GM23338 (cell line): ENCODE measurements around the gene FKBP1A. TPM values are rescaled to one million over a fixed set of nuclear protein-coding genes. Genes with fewer than 3 reads are reported as not detected.

Experiments used
- ATAC-seq: fragments of 200-7000 bp; cut with Tn5 transposase; 3 replicates; pipeline ENCODE4 v1.9.1; 2020
- DNase-seq: peaks from one replicate; pipeline ENCODE4 v3.0.0-alpha.2; 2015; ENCODE audit warnings: low spot score
- H2AFZ ChIP-seq: fragments of 200-600 bp; sonication (generic); 2 replicates; pipeline ENCODE4 v1.8.0; 2016; ENCODE audit warnings: antibody characterized with exemption, mild to moderate bottlenecking, moderate library complexity
- H3F3A ChIP-seq: fragments of 200-600 bp; sonication (generic); replicated peaks from 2 replicates; pipeline ENCODE4 v1.8.0; 2017; ENCODE audit warnings: antibody characterized with exemption, mixed run types, low read depth
- H3K27ac ChIP-seq: fragments of 200-600 bp; sonication (generic); 2 replicates; pipeline ENCODE4 v1.6.1; 2016; ENCODE audit warnings: low read depth
- H3K27me3 ChIP-seq: fragments of 200-600 bp; sonication (generic); 2 replicates; pipeline ENCODE4 v1.8.0; 2016; ENCODE audit warnings: mild to moderate bottlenecking, mixed run types, moderate library complexity; ENCODE audit not compliant: insufficient read depth
- H3K36me3 ChIP-seq: fragments of 200-600 bp; sonication (generic); 2 replicates; pipeline ENCODE4 v1.8.0; 2016; ENCODE audit warnings: mild to moderate bottlenecking; ENCODE audit not compliant: insufficient read depth
- H3K4me1 ChIP-seq: fragments of 200-600 bp; sonication (generic); 2 replicates; pipeline ENCODE4 v1.8.0; 2016; ENCODE audit warnings: mild to moderate bottlenecking, moderate library complexity; ENCODE audit not compliant: insufficient read depth
- H3K4me2 ChIP-seq: fragments of 200-600 bp; sonication (generic); 2 replicates; pipeline ENCODE4 v1.7.1; 2017; ENCODE audit warnings: mixed run types
- H3K4me3 ChIP-seq: fragments of 200-600 bp; sonication (generic); 2 replicates; pipeline ENCODE4 v1.6.1; 2016; ENCODE audit warnings: mixed run types
- H3K79me2 ChIP-seq: fragments of 200-600 bp; sonication (generic); replicated peaks from 2 replicates; pipeline ENCODE4 v1.8.0; 2017; ENCODE audit warnings: mild to moderate bottlenecking; ENCODE audit not compliant: insufficient read depth
- H3K9me2 ChIP-seq: fragments of 200-600 bp; sonication (generic); 2 replicates; pipeline ENCODE4 v1.8.0; 2017; ENCODE audit not compliant: insufficient read depth
- H4K20me1 ChIP-seq: fragments of 200-600 bp; sonication (generic); replicated peaks from 2 replicates; pipeline ENCODE4 v1.8.0; 2017; ENCODE audit warnings: mild to moderate bottlenecking; ENCODE audit not compliant: insufficient read depth
- H3K27ac Mint-ChIP-seq: 2 replicates; pipeline ENCODE4 v1.8.0; 2020; ENCODE audit warnings: inconsistent platforms, mild to moderate bottlenecking, moderate library complexity, mixed read lengths
- H3K27me3 Mint-ChIP-seq: 3 replicates; pipeline ENCODE4 v1.8.0; 2022; ENCODE audit warnings: low read depth, mild to moderate bottlenecking, moderate library complexity, mixed read lengths, inconsistent platforms; ENCODE audit not compliant: insufficient read depth, poor library complexity
- H3K36me3 Mint-ChIP-seq: 3 replicates; pipeline ENCODE4 v1.8.0; 2021; ENCODE audit warnings: low read depth, mild to moderate bottlenecking, inconsistent platforms, moderate library complexity, mixed read lengths
- H3K4me1 Mint-ChIP-seq: 3 replicates; pipeline ENCODE4 v1.8.0; 2020; ENCODE audit warnings: mild to moderate bottlenecking, inconsistent platforms, mixed read lengths
- H3K4me3 Mint-ChIP-seq: 3 replicates; pipeline ENCODE4 v1.8.0; 2021; ENCODE audit warnings: moderate library complexity, mild to moderate bottlenecking, inconsistent platforms, mixed read lengths
- H3K9me3 Mint-ChIP-seq: 3 replicates; pipeline ENCODE4 v1.8.0; 2020; ENCODE audit warnings: moderate library complexity, mild to moderate bottlenecking, inconsistent platforms, mixed read lengths
- CREB1 ChIP-seq: fragments of 250-450 bp; sonication (Bioruptor Pico); IDR thresholded peaks from 2 replicates; pipeline ENCODE4 v1.5.0; 2020; ENCODE audit warnings: low read depth, mild to moderate bottlenecking, moderate library complexity
- CTCF ChIP-seq, 2 experiments: fragments of 200-600 bp in 1 of 2; sonication (generic) in 1 of 2; conservative IDR thresholded peaks; 2 replicates each; pipeline versions ENCODE4 v1.5.1 to v1.6.1; 2016 to 2017; ENCODE audit warnings: antibody characterized with exemption in 2 of 2, low read depth in 2 of 2, mild to moderate bottlenecking in 2 of 2, moderate library complexity in 1 of 2
- EZH2 ChIP-seq: fragments of 200-600 bp; sonication (generic); IDR thresholded peaks from one replicate; pipeline ENCODE4 v1.8.0; 2017; ENCODE audit warnings: antibody characterized with exemption, mild to moderate bottlenecking, low read depth; ENCODE audit not compliant: unreplicated experiment
- EZH2phosphoT487 ChIP-seq: fragments of 200-600 bp; sonication (generic); IDR thresholded peaks from one replicate; pipeline ENCODE4 v1.8.1; 2018; ENCODE audit warnings: antibody characterized with exemption; ENCODE audit not compliant: unreplicated experiment
- JUNB ChIP-seq: IDR thresholded peaks from one replicate; pipeline ENCODE4 v1.6.1; 2016; ENCODE audit warnings: antibody characterized with exemption; ENCODE audit not compliant: unreplicated experiment
- NANOG ChIP-seq: IDR thresholded peaks from 2 replicates; pipeline ENCODE4 v1.6.1; 2016; ENCODE audit warnings: antibody characterized with exemption, borderline replicate concordance
- POLR2AphosphoS5 ChIP-seq: IDR thresholded peaks from 2 replicates; pipeline ENCODE4 v1.6.1; 2016; ENCODE audit warnings: antibody characterized with exemption, low read depth
- REST ChIP-seq: IDR thresholded peaks from one replicate; pipeline ENCODE4 v1.6.1; 2018; ENCODE audit warnings: antibody characterized with exemption; ENCODE audit not compliant: unreplicated experiment
- STAT1 ChIP-seq: IDR thresholded peaks from one replicate; pipeline ENCODE4 v1.6.1; 2016; ENCODE audit warnings: antibody characterized with exemption; ENCODE audit not compliant: unreplicated experiment
- ZNF114 ChIP-seq: fragments of 250-450 bp; sonication (Bioruptor Pico); IDR thresholded peaks from 2 replicates; pipeline ENCODE4 v1.5.0; 2020; ENCODE audit warnings: mild to moderate bottlenecking, moderate library complexity
- ZNF331 ChIP-seq: fragments of 250-450 bp; sonication (Bioruptor Pico); IDR thresholded peaks from 2 replicates; pipeline ENCODE4 v1.5.0; 2020; ENCODE audit warnings: low read depth, mild to moderate bottlenecking, moderate library complexity
- polyA plus RNA-seq: library from polyadenylated mRNA; unstranded; fragments of >200 nt; fragmentation: Nextera tagmentation; extraction: Ambion mirVana; gene quantifications from 2 replicates; pipeline ENCODE4 v1.2.1, GENCODE V29; 2016
- total RNA-seq: library from RNA; depleted of rRNA; stranded (reverse); fragments of >200 nt; shearing (Covaris generic); gene quantifications from 2 replicates; pipeline ENCODE4 v1.2.3, GENCODE V29; 2014

FKBP1A gene
- total and polyA plus RNA-seq, 2 experiments from 2014 or later: 171 to 350 TPM

GRCh38 chr20:1382670-1383069 is 10.2 kb downstream of the FKBP1A start (continued):
- TF ChIP-seq ZNF114 (no peak), ZNF331 (CRISPR knock-in tag) (no peak), NANOG (no peak), EZH2phosphoT487 (no peak), CTCF (conservative IDR thresholded peaks at IDR 0.05; ENCODE audit: low read depth in 2 of 2) (no peak), EZH2 (no peak), POLR2AphosphoS5 (no peak), JUNB (no peak), STAT1 (no peak)

- H3K9me2 ChIP-seq: no peaks in the 10 kb centered on the region
Observed at GRCh38 chr20:1381753-1382591, 10.9 kb downstream of the FKBP1A start.

More at GRCh38 chr20:1381753-1382591, 10.9 kb downstream of the FKBP1A start:
- H3K4me3 ChIP-seq: no peak overlapping the region
- no peak overlapping the region for H3K27ac ChIP-seq
- Mint-ChIP-seq H3K9me3 (no peaks in the 10 kb centered on the region), H3K27ac (no peak overlapping the region), H3K4me1 (peaks cover 37% of the 10 kb centered on the region), H3K4me3 (no peak overlapping the region), H3K27me3 (no peaks in the 10 kb centered on the region), H3K36me3 (no peaks in the 10 kb centered on the region; the same call in 2 of the 3 replicates)
- TF ChIP-seq ZNF114 (no peak), EZH2 (no peak), ZNF331 (CRISPR knock-in tag) (no peak), REST (no peak), NANOG (no peak), JUNB (no peak), POLR2AphosphoS5 (no peak), STAT1 (no peak), CREB1 (no peak)
- H3K27me3 ChIP-seq: no peaks in the 10 kb centered on the region
- peaks cover 15% of the 10 kb centered on the region for H3K4me1 ChIP-seq
- no peak overlapping the region for H2AFZ ChIP-seq
- no peak overlapping the region for H3K4me2 ChIP-seq
- DNase-seq: no peak
- no peak for ATAC-seq
- H3K79me2 ChIP-seq: peaks cover 100% of the 10 kb centered on the region
- no peaks in the 10 kb centered on the region for H3F3A ChIP-seq
- H3K36me3 ChIP-seq: no peaks in the 10 kb centered on the region
- peaks cover 88% of the 10 kb centered on the region for H4K20me1 ChIP-seq
